GM10266 (cell line): ENCODE results near the gene SELENOO.

ENCODE experiments used
- DNase-seq: peaks from one replicate; pipeline ENCODE4 v3.0.0; 2012; ENCODE audit errors: extremely low spot score
- TF ChIP-seq, protein P1 (sequence below): IDR thresholded peaks from 2 replicates; pipeline ENCODE4 v1.5.1; 2012; ENCODE audit warnings: mild to moderate bottlenecking, low read depth; ENCODE audit not compliant: control insufficient read depth, insufficient read depth; ENCODE audit errors: missing control alignments

SELENOO gene

DNA sequence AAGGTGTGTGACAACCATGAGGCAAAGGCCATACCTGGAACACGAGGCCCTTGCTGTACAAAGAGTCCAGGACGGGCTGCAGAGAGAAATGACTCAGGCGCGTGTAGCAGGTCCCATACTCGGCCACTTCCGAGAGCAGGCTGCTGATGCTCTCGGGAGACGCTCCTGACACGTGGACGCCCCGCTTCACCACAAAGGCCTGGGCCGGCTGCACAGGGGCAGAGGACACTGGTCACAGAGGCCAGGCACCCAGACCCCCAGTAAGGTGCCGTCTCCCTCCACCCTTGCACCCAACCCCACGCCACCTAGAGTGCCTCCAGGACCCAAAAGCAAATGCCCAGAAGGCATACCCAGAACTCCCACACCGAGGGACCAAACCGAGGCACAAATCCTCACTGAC is 28.6 kb downstream of the SELENOO start:
- DNase-seq, result no peak

DNA sequence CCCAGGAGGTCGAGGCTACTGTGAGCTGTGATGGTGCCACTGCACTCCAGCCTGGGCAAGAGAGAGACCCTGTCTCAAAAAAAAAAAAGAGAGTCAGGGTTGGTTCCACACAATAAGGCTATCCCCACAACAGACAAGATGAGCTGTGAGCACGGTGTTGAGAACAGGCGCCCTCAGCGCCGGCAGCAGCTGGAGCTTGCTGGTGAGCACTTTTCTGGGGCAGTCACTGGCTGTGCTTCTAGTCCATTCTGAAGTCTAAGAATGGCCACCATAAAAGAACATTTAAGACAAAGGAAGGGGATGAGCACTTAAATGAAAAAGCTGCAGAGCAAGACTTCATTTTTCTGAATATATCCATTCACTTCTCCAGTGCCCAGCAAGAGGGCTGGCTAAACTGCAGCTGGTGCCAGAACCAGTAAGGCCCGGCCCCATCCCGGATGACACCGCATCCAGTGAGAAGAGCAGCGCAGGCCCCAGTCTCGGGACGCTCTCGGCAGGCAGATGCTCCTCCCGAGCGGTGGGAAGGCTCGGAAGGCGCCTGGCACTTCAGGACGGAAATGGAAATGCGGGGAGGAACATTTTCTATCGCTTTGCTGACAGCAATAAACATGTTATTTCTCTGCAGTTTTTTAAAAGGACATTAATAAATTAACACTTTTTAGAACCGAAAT is 31.8 kb downstream of the SELENOO start:
- TF ChIP-seq, protein P1, sequence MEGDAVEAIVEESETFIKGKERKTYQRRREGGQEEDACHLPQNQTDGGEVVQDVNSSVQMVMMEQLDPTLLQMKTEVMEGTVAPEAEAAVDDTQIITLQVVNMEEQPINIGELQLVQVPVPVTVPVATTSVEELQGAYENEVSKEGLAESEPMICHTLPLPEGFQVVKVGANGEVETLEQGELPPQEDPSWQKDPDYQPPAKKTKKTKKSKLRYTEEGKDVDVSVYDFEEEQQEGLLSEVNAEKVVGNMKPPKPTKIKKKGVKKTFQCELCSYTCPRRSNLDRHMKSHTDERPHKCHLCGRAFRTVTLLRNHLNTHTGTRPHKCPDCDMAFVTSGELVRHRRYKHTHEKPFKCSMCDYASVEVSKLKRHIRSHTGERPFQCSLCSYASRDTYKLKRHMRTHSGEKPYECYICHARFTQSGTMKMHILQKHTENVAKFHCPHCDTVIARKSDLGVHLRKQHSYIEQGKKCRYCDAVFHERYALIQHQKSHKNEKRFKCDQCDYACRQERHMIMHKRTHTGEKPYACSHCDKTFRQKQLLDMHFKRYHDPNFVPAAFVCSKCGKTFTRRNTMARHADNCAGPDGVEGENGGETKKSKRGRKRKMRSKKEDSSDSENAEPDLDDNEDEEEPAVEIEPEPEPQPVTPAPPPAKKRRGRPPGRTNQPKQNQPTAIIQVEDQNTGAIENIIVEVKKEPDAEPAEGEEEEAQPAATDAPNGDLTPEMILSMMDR, result no peak

More for the DNA sequence above, 28.6 kb downstream of the SELENOO start:
- TF ChIP-seq, protein P1, result no peak

DNA sequence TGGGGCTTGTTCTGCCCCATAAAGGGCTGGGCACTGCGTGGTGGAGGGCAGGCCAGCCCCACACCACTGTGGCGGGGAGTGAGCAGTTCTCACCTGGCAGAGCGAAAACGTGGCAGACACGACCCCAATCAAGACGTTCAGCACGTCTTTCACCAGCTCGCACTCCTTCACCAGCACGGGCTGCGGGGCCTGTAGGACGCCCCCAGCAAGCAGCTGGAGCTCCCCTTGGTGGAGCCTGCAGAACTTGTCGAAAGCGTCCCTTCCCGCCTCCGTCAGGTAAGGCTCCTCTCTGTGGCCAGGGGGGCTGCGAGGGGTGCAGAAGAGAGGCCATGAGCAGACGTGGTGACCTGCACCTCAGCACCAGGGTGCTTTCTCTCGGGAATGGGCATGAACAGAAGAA is 32.4 kb downstream of the SELENOO start:
- DNase-seq, result no peak
- TF ChIP-seq, protein P1, result no peak

More for the DNA sequence above, 31.8 kb downstream of the SELENOO start:
- no peak for DNase-seq

DNA sequence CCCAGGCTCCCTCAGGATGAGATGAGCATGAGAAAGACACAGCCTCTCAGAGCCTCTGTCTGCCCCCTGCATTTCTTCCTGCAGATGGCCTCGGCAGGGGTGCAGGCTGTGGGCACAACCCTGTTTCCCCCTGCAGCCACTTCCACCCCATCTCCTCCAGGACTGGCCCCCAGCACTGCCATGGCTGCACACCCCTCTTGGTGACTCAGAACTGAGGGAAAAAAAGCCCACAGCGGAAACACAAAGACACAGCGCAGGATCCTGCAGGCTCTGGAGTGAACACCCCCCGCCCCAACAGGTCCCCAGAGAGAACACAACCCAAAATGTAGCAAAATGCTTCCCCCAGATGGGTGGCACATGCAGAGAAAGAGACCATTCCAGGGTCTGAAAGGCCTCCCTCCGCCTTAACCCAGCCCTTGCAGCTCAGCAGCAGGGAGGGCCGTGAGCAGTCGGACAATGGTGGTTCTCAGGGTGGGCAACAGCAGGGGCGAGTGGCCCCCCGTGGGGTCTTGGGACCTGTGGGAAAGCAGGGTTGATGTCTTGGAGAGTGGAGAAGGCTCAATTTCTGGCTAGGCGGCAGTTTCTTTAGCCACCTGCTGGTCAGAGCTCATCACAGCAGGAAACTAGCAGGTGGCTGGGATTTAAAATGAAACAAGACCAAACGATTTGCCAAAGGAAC is 36.1 kb downstream of the SELENOO start:
- TF ChIP-seq, protein P1, result peak; percentile 49
- DNase-seq, result no peak

DNA sequence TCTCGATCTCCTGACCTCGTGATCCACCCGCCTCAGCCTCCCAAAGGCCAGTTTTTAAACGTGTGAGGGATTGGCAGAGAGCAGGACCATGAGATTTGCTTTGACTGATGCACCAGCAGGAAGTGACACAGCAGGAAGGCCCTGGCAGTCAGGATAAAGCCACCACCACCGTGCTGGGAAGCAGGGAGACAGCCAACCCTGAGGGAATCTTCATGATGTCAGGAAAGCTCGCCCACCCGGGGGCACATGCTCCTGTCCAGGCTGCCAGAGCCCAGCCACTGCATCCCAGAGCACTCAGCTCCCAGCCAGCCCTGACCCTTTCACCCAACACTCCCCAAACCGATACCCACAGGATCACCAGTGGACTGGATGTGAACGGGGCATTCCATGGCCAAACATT is 37.9 kb downstream of the SELENOO start:
- TF ChIP-seq, protein P1, result no peak
- no peak for DNase-seq

DNA sequence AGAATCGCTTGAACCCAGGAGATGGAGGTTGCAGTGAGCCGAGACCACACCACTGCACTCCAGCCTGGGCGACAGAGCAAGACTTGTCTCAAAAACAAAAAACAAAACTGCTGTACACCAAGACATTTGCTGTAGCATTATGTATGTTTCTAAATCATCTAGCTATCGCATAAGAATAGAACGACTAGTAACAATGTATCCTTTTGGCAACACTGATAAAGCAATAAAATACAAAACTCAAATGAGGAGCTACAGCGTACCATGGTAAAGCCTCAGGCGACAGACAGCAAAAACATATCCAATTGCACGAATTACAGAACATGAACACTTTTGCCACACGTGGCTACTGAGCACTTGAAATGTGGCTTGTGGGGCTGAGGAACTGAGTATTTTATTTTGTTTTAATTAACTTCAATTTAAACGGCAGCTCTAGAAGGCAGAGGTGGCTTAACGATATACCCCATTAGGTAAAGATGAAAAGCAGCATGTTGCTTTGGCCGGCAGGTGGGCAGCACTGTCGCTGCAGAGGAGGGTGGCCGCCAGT is 41.7 kb downstream of the SELENOO start:
- TF ChIP-seq, protein P1, result no peak

More for the DNA sequence above, 41.7 kb downstream of the SELENOO start:
- no peak for DNase-seq
